SIG-M5 treated with dmso at 0.1 percent for 504 hours (cell line): ENCODE measurements around the gene CD58.
A peak's percentile ranks its signal among the peaks of the same experiment; 100 is the strongest.

Source experiments
- DNase-seq: peaks from one replicate; lab custom pipeline; 2025; ENCODE audit not compliant: unreplicated experiment; lab: John Stamatoyannopoulos, UW

CD58 gene

DNA sequence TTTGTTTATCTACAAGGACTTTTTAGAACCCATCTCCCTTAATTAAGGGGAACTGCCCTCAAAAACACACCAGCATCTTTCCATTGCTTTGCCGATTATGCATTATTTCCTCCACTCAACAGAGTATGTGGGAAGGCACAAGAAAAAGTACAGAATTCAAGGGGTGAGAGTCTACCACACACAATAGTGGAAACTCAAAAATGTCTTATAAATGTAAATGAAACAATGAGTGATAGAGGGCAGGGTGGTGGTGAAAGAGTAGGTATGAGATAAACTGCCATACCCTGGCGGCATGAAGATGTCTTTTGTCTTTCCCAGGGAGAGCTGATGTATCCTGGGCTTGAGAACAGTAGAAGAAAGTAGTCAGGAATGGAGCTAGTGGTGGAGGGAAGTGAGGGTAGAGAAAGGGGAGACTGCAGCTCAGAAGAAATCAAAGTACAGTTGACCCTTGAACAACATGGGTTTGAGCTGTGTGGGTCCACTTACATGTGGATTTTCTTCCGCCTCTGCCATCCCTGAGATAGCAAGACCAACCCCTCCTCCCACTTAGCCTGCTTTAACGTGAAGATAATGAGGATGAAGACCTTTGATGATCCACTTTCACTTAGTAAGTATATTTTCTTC, 24.4 kb downstream of the CD58 start:
- DNase-seq, result no peak

DNA sequence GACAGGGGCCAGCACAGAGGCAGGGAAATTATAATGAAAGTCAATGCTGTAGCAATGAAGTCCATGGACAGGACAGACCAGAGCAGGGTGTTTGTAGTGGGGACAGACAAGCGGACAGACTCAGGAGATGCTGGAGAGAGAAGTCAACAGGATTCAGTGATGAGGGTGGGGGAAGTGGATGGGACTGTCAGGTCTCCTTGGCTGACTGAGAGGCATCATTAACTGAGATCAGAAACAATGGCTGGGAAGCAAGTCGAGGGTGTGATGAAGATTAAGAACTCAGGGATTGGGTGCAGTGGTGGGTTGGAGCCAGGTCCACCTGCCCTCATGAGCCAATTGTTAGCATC, 25.5 kb downstream of the CD58 start:
- DNase-seq, result no peak

DNA sequence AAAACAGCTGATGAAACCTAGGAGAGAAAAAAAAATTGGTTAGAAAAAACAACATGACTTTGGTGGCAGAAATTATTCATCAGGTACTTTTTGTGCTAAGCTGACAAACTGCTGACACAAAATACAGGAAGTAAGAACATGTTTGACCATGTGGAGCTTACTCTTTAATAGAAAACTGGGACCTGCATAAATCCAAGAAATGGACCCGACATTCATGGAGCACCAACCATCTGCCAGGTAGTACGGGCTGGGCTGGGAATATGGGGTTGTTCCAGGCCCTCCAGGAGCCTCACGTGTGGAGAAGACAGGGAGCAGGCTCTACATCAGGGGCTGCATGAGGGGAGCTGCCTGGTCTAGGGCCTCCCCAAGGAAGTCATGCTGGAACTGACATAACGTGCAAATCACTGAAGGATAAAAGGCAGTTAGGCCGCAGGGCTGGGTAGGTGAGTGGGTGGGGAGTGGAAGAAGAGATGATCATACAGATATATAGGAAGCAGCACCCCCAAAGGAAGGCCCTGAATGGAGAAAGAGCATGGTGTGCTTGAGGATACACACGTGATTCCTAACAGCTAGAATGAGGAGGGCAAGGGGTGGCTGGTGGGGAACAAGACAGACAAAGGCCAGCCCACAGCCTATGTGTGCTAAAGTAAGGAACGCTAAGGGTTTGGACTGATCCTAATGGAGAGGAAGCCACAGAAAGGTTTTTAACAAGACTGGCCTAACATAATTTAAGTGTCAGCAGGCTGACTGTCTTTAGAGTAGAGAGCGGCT, 26.1 kb downstream of the CD58 start:
- no peak for DNase-seq

GRCh38 chr1:116540088-116540487, 30.7 kb downstream of the CD58 start:
- peak; percentile 34 for DNase-seq

DNA sequence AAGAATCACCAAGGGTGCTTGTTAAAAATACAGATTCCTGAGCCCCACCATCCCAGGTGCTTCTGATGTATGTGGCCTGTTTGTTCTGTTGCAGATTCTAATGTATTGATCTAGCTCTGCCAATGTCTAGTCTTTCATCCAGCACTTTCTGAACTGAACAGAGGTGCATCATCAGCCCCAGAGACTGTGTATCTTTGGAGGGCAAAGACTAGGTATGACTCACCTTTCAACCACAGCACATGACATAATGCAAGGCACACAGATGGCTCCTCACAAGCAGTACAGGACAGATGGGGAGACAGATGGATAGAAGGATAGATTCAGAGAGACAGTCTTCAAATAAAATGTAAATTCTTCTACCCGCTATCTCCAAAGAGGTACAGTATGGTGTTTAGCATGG, 32.3 kb downstream of the CD58 start:
- no peak for DNase-seq

GRCh38 chr1:116537898-116538297, 32.9 kb downstream of the CD58 start:
- DNase-seq, result no peak

DNA sequence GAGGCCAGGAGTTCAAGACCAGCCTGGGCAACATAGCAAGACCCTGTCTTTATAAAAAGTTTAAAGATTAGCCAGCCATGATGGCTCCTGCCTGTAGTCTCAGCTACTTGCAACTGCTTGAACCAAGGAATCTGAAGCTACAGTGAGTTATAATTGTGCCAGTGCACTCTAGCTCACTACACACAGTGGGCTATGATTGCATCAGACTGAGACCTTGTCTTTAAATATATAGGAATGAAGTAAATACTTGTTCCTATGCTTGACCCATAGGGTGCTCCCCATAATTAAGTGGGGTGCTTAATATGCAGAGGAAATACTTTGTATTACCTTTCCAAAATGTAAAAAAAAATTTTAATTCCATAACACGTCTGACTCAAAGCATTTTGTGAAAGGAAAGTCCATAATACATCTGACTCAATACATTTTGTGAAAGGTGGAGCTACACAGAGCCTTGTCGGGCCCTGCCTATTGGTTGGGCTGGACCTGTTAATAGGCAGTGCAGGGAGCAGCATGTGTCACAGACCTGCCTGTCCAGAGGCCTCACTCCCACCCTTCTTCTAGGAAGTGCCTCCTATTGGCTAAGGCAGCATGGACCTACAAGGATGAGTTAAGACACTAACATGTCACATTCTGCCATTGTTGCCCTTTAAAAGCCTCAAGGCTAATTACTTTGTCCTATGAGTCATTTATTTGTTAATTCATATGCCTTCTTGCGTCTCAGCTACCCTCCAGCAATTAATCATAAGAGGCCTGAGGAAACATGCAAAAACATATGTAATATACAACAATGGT, 33.6 kb downstream of the CD58 start:
- DNase-seq, result peak; percentile 45

DNA sequence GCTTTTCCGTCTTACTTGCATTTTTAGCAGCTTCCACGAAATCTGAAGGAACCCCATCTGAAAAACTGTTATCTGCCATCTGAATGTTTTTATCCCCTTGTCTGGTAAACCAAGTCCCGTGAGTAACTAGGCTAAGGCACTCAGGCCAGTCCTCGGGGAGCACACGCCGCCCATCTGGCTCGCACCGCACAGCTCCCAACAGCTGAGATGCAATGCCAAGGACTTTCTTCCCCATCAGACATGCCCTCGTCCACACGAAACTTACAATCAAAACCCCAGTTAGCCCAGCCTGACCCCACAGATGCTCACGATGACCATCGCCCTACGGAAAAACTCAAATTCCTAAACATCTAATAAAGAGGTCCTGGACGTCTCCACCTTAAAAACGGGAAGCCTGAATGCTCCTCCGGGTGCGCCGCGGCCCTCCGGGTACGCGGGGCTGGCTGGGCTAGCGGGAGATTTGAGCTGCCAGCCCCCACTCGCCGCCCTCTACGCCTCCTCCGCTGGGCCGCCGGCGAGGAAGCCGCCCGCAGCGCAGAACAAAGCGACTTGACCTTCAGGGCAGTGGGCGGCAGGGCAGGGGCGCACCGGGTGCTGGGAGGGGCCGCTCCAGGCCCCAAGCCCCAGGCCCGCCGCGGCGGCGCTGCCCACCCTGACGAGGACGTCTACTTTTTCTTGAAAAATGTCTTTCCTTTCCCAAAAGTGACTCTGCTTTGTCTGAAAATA, 36.6 kb downstream of the CD58 start:
- no peak for DNase-seq

GRCh38 chr1:116533429-116533820, 37.4 kb downstream of the CD58 start:
- no peak for DNase-seq

- DNase-seq, result peak; percentile 17
Measured at GRCh38 chr1:116532671-116533428, 38.0 kb downstream of the CD58 start.

GRCh38 chr1:116531917-116532316, 38.9 kb downstream of the CD58 start:
- no peak for DNase-seq

GRCh38 chr1:116529681-116530080, 41.1 kb downstream of the CD58 start:
- DNase-seq, result no peak

- no peak for DNase-seq
Measured at GRCh38 chr1:116529199-116529631, 41.6 kb downstream of the CD58 start.

GRCh38 chr1:116528329-116529083, 42.3 kb downstream of the CD58 start:
- DNase-seq, result no peak

GRCh38 chr1:116525440-116525839, 45.4 kb downstream of the CD58 start:
- no peak for DNase-seq

DNA sequence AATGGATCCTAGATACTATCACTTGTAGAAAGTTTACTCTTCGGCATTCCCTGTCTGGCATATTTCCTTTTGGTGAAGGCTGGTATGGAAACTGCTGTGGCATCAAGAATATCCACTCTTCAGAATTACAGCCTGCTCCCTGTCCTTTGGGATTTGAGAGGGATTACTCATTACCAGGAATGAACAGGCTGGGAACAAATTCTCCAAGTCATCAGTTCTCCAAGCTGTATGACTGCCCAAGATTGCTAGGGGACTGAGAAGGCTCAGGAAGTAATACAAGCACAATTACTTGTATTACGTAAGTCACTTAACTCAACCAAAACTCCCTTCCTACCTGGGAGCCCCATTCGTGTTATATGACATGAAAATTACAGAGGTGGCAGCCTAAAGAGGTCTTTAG, 49.6 kb downstream of the CD58 start:
- DNase-seq, result no peak

DNA sequence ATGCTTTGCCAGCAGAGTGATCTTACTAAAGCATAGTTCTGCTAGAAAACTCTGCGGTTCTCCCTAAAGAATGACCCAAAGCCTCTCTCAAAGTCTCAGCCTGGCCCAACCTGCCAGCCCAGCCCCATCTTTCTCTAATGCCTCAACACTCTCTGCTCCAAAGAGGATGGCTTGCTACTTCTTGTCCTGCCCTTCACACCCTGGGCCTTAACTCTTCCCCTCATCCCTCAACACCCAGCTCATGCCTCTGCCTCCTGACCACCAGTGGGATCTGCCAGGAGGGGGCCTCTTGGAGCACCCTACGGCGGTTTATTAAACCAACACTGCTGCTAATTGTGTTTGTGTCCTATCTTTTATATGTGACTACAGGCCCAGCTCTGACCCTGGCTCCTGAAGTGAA, 52.4 kb downstream of the CD58 start:
- DNase-seq, result no peak

GRCh38 chr1:116516631-116517030, 54.2 kb downstream of the CD58 start:
- DNase-seq, result no peak

DNA sequence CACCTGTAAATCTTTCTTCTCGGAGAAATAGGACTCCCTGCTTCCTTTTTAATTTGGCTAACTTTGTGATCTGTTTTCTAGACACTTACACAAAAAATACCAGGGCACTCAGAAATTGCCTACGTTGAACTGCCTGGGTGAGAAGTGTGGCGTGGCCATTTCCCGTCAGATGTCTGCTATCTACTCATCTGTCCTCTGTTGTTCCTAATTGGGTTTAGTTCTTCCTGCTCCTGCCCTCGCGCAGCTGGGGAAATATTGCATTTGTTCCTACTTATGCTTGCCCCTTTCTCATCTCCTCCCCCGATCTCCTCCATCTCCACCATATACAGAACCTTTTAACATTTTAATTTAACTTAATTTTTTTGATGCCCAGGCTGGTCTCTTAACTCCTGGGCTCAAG, 55.1 kb downstream of the CD58 start:
- DNase-seq, result peak; percentile 27
